MCF 10A (cell line): ENCODE data around the gene MGAT5. TPM values are rescaled to one million over a fixed set of nuclear protein-coding genes. Genes with fewer than 3 reads are reported as not detected.

Source experiments
- BruUV-seq: library from RNA; stranded (reverse); fragments of 400-500 nt; replicated peaks from 2 replicates; lab custom pipeline; 2021; lab: Mats Ljungman, UMichigan
- CTCF ChIA-PET: fragments of 300-600 bp; sonication (Branson Sonifier 250); formaldehyde crosslinking; extraction: SDS; loops from one replicate; lab custom pipeline; 2021; ENCODE audit warnings: antibody characterized with exemption, inconsistent platforms; lab: Yijun Ruan, JAX
- POLR2A ChIA-PET: fragments of 300-600, 350-650 bp; sonication (Branson Sonifier 250); formaldehyde crosslinking; extraction: SDS; loops from one replicate; lab custom pipeline; 2020; ENCODE audit warnings: antibody characterized with exemption, inconsistent platforms; lab: Yijun Ruan, JAX
- DNase-seq: peaks from one replicate; pipeline ENCODE4 v3.0.0-alpha.2; 2018; ENCODE audit not compliant: unreplicated experiment
- H3K27ac Mint-ChIP-seq: one replicate; pipeline ENCODE4 v1.8.0; 2022; ENCODE audit warnings: mild to moderate bottlenecking, low read depth, mixed read lengths; ENCODE audit not compliant: unreplicated experiment
- H3K27me3 Mint-ChIP-seq: one replicate; pipeline ENCODE4 v1.8.0; 2022; ENCODE audit warnings: mixed read lengths; ENCODE audit not compliant: insufficient read depth, unreplicated experiment
- H3K36me3 Mint-ChIP-seq: one replicate; pipeline ENCODE4 v1.8.0; 2022; ENCODE audit warnings: mild to moderate bottlenecking, moderate library complexity, mixed read lengths; ENCODE audit not compliant: insufficient read depth, unreplicated experiment
- H3K4me1 Mint-ChIP-seq: one replicate; pipeline ENCODE4 v1.8.0; 2022; ENCODE audit warnings: mixed read lengths; ENCODE audit not compliant: insufficient read depth, unreplicated experiment
- H3K4me3 Mint-ChIP-seq: one replicate; pipeline ENCODE4 v1.8.0; 2022; ENCODE audit warnings: mild to moderate bottlenecking, moderate library complexity, mixed read lengths; ENCODE audit not compliant: unreplicated experiment
- H3K9me3 Mint-ChIP-seq: one replicate; pipeline ENCODE4 v1.8.0; 2022; ENCODE audit warnings: mixed read lengths; ENCODE audit not compliant: unreplicated experiment
- CTCF ChIP-seq: fragments of 200-600 bp; IDR thresholded peaks from one replicate; pipeline ENCODE4 v1.8.0; 2022; ENCODE audit warnings: antibody characterized with exemption, mild to moderate bottlenecking; ENCODE audit not compliant: unreplicated experiment
- intact Hi-C: fragments of 100-400 bp; cut with micrococcal nuclease; formaldehyde crosslinking; loops from 2 replicates; pipeline ENCODE4 v1.14.1; 2022
- total RNA-seq: library from RNA; stranded (reverse); gene quantifications from 2 replicates; pipeline ENCODE4 v1.2.3, GENCODE V29; 2022

Gene MGAT5
- total RNA-seq, 1 experiment from 2014 or later: 22.2 TPM

GRCh38 chr2:134235510-134236144 is 18.2 kb upstream of the MGAT5 start:
- intact Hi-C loops: no loop called here
- Mint-ChIP-seq H3K27ac (no peak overlapping the region), H3K36me3 (no peaks in the 10 kb centered on the region), H3K27me3 (no peaks in the 10 kb centered on the region), H3K9me3 (no peaks in the 10 kb centered on the region), H3K4me1 (peaks cover 6% of the 10 kb centered on the region), H3K4me3 (no peak overlapping the region)
- no peak for DNase-seq
- no peak for TF ChIP-seq CTCF
- ChIA-PET POLR2A (interaction anchor here (0.6 kb wide), 1 partner anchor 470 kb away, joined by 3 read pairs; no protein-coding TSS in a partner anchor), CTCF (interaction anchor here (0.6 to 3.0 kb wide), 5 partner anchors 10 to 572 kb away, joined by 4 to 19 read pairs (median 5); no protein-coding TSS in a partner anchor)
- BruUV-seq: no TSS peak

GRCh38 chr2:134238371-134238770 is 15.5 kb upstream of the MGAT5 start:
- no TSS peak for BruUV-seq
- intact Hi-C loops: no loop called here
- ChIA-PET CTCF (interaction anchor here (1.2 to 9.8 kb wide), 3 partner anchors 8 to 120 kb away, joined by 4 to 221 read pairs (median 4); no protein-coding TSS in a partner anchor), POLR2A (no interaction called here)
- H3K4me3 Mint-ChIP-seq: no peak overlapping the region
- TF ChIP-seq CTCF: no peak
- H3K4me1 Mint-ChIP-seq: no peaks in the 10 kb centered on the region
- H3K27me3 Mint-ChIP-seq: no peaks in the 10 kb centered on the region
- H3K9me3 Mint-ChIP-seq: no peaks in the 10 kb centered on the region
- H3K27ac Mint-ChIP-seq: no peak overlapping the region
- H3K36me3 Mint-ChIP-seq: no peaks in the 10 kb centered on the region
- no peak for DNase-seq

GRCh38 chr2:134240061-134240460 is 13.8 kb upstream of the MGAT5 start:
- CTCF ChIA-PET: interaction anchor here (0.6 to 9.8 kb wide), 10 partner anchors 9 to 354 kb away, joined by 3 to 221 read pairs (median 4); no protein-coding TSS in a partner anchor
- H3K4me3 Mint-ChIP-seq: no peak overlapping the region
- H3K36me3 Mint-ChIP-seq: no peaks in the 10 kb centered on the region
- BruUV-seq: no TSS peak
- peaks cover under 1% of the 10 kb centered on the region for H3K4me1 Mint-ChIP-seq
- POLR2A ChIA-PET: interaction anchor here (0.6 to 1.6 kb wide), 2 partner anchors 11 to 122 kb away, joined by 3 to 5 read pairs; no protein-coding TSS in a partner anchor
- no peaks in the 10 kb centered on the region for H3K27me3 Mint-ChIP-seq
- H3K9me3 Mint-ChIP-seq: no peaks in the 10 kb centered on the region
- H3K27ac Mint-ChIP-seq: no peak overlapping the region
- intact Hi-C loops: loop anchor here (5.0 kb wide), 1 partner anchor 33 kb away; no protein-coding TSS in a partner anchor
- no peak for DNase-seq
- TF ChIP-seq CTCF: no peak

- Mint-ChIP-seq H3K27me3 (no peaks in the 10 kb centered on the region), H3K9me3 (no peaks in the 10 kb centered on the region), H3K36me3 (no peaks in the 10 kb centered on the region), H3K4me1 (peaks cover 6% of the 10 kb centered on the region), H3K27ac (no peak overlapping the region), H3K4me3 (no peak overlapping the region)
- intact Hi-C loops: loop anchor here (5.0 kb wide), 1 partner anchor 35 kb away; no protein-coding TSS in a partner anchor
- no peak for TF ChIP-seq CTCF
- DNase-seq: no peak
- ChIA-PET CTCF (interaction anchor here (1.5 to 9.8 kb wide), 3 partner anchors 124 to 356 kb away, joined by 8 to 221 read pairs (median 47); no protein-coding TSS in a partner anchor), POLR2A (no interaction called here)
- no TSS peak for BruUV-seq
Measured at GRCh38 chr2:134241911-134242310, 12.0 kb upstream of the MGAT5 start.
